Kidney (tissue), 14 donors: Measurements from ENCODE around the gene MMP15. TPM values are rescaled to one million over a fixed set of nuclear protein-coding genes. Genes with fewer than 3 reads are reported as not detected.

Experiments used
- DNase-seq, 5 donors: peaks; one replicate each; pipeline ENCODE4 v3.0.0-alpha.2; 2013 to 2020
- FAIRE-seq: peaks from 2 replicates; lab custom pipeline; 2012; peaks lifted over from hg19 to GRCh38; lab: Jason Lieb, UNC
- H3K27ac ChIP-seq, 2 donors: one replicate each; pipeline ENCODE4 v1.7.0; 2013; ENCODE audit warnings: low read depth in 2 of 2, low read length in 2 of 2, inconsistent platforms in 1 of 2
- H3K27me3 ChIP-seq: one replicate; pipeline ENCODE4 v1.7.1; 2013; ENCODE audit warnings: low read length, inconsistent platforms; ENCODE audit not compliant: control insufficient read depth, insufficient read depth
- H3K36me3 ChIP-seq, 3 donors: one replicate each; pipeline versions ENCODE4 v1.7.0 to v1.7.1; 2013; ENCODE audit warnings: low read length in 3 of 3, control low read depth in 1 of 3, inconsistent platforms in 1 of 3; ENCODE audit not compliant: insufficient read depth in 3 of 3, control insufficient read depth in 2 of 3
- H3K4me1 ChIP-seq, 3 donors: one replicate each; pipeline versions ENCODE4 v1.7.0 to v1.7.1; 2013; ENCODE audit warnings: low read length in 3 of 3, inconsistent platforms in 1 of 3, low read depth in 1 of 3; ENCODE audit not compliant: control insufficient read depth in 2 of 3, insufficient read depth in 2 of 3
- H3K4me3 ChIP-seq, 3 donors: one replicate each; pipeline versions ENCODE4 v1.7.0 to v1.8.1; 2013; ENCODE audit warnings: low read length in 3 of 3, control low read depth in 1 of 3, inconsistent platforms in 1 of 3
- H3K9ac ChIP-seq, 3 donors: one replicate each; pipeline versions ENCODE4 v1.7.0 to v1.7.1; 2013; ENCODE audit warnings: low read length in 3 of 3, control low read depth in 1 of 3, inconsistent platforms in 1 of 3
- H3K9me3 ChIP-seq, 3 donors: one replicate each; pipeline versions ENCODE4 v1.7.0 to v1.7.1; 2013; ENCODE audit warnings: low read length in 3 of 3, control low read depth in 1 of 3, inconsistent platforms in 1 of 3; ENCODE audit not compliant: control insufficient read depth in 2 of 3, insufficient read depth in 1 of 3
- CTCF ChIP-seq: IDR thresholded peaks from 3 replicates; pipeline ENCODE4 v1.5.1; 2012; ENCODE audit warnings: mild to moderate bottlenecking, moderate library complexity, borderline replicate concordance; ENCODE audit not compliant: insufficient read depth; ENCODE audit errors: extremely low read depth
- intact Hi-C: fragments of 100-400 bp; cut with DNase I; formaldehyde crosslinking; loops from one replicate; pipeline ENCODE4 v1.11.1; 2022
- polyA plus RNA-seq: library from polyadenylated mRNA; stranded (reverse); fragments of 350-450 nt; fragmentation: Illumina TruSeq; extraction: RNeasy Lipid Tissue Mini Kit (QIAGEN cat#74804); gene quantifications from one replicate; pipeline ENCODE4 v1.2.3, GENCODE V29; 2014; ENCODE audit warnings: low read depth, low replicate concordance; ENCODE audit not compliant: insufficient read depth
- total RNA-seq: library from RNA; stranded (reverse); fragmentation: NEBNext Ultra II Directional; extraction: Animal tissue kit (Norgen Biotek cat#: 25700); gene quantifications from one replicate; pipeline ENCODE4 v1.2.1, GENCODE V29; 2021
- donor health status: control.
- donor health status: control.
- donor health status: control.
- donor health status: control.
- donor health status: control.
- donor health status: DM: yes; HTN: yes; CAD: no.
- donor health status: Normal renal cell carcinoma (clear cell type).

MMP15 gene
- total and polyA plus RNA-seq, 2 donors from 2014 or later, result 19.1 to 31.4 TPM

- Histone ChIP-seq H3K36me3 (no peaks in the 10 kb centered on the region), H3K9ac (no peak overlapping the region), H3K27ac (no peak overlapping the region), H3K27me3 (no peaks in the 10 kb centered on the region), H3K4me1 (peaks cover 3 to 12% (median 6%) of the 10 kb centered on the region in 3 donors), H3K9me3 (no peaks in the 10 kb centered on the region), H3K4me3 (no peak overlapping the region)
- FAIRE-seq (no peak), DNase-seq (peak in 4 of 5 donors; percentile 14 to 84 (median 48))
- intact Hi-C loops, result loop anchor here (10.0 kb wide), 1 partner anchor 102 kb away; the partner anchor contains the start of gene CFAP20
- TF ChIP-seq CTCF, result no peak
Measured at GRCh38 chr16:58022601-58023371, 2.8 kb upstream of the MMP15 start.

- DNase-seq, result peak in 3 of 5 donors; percentile 38 to 84 (median 46)
- no peaks in the 10 kb centered on the region for H3K27me3 ChIP-seq
- no peak for TF ChIP-seq CTCF
- H3K4me1 ChIP-seq, result peaks cover 3 to 22% (median 15%) of the 10 kb centered on the region in 3 donors
- FAIRE-seq, result no peak
- peak overlapping the region; percentile 21 to 68 (median 51) for H3K4me3 ChIP-seq
- no peaks in the 10 kb centered on the region for H3K36me3 ChIP-seq
- intact Hi-C loops, result loop anchor here (10.0 kb wide), 1 partner anchor 100 kb away; the partner anchor contains the start of gene CFAP20
- H3K9me3 ChIP-seq, result no peaks in the 10 kb centered on the region
- H3K27ac ChIP-seq, result peak overlapping the region; percentile 63
- H3K9ac ChIP-seq, result peak overlapping the region in 2 of 3 donors; percentile 39 to 67
Measured at GRCh38 chr16:58024486-58025350, 836 bp upstream of the MMP15 start.

- H3K9me3 ChIP-seq, result no peaks in the 10 kb centered on the region
- no peak for TF ChIP-seq CTCF
- peak overlapping the region in 1 of 3 donors; percentile 55 for H3K9ac ChIP-seq
- intact Hi-C loops, result loop anchor here (10.0 kb wide), 1 partner anchor 99 kb away; the partner anchor contains the start of gene CFAP20
- peaks cover 0 to 24% (median 20%) of the 10 kb centered on the region in 3 donors for H3K4me1 ChIP-seq
- H3K27ac ChIP-seq, result peak overlapping the region; percentile 74 to 80
- H3K27me3 ChIP-seq, result no peaks in the 10 kb centered on the region
- peak in 4 of 5 donors; percentile 39 to 87 (median 62) for DNase-seq
- peak overlapping the region; percentile 13 to 68 (median 47) for H3K4me3 ChIP-seq
- FAIRE-seq, result no peak
- H3K36me3 ChIP-seq, result no peaks in the 10 kb centered on the region
Measured at GRCh38 chr16:58026139-58026704, 668 bp downstream of the MMP15 start.
